PC-9 (cell line): Measurements from ENCODE around the gene ATP5MC3. TPM values are rescaled to one million over a fixed set of nuclear protein-coding genes. Genes with fewer than 3 reads are reported as not detected.

Source experiments
- BruUV-seq: library from RNA; stranded (reverse); fragments of 400-500 nt; replicated peaks from 2 replicates; lab custom pipeline; 2021; lab: Mats Ljungman, UMichigan
- CTCF ChIA-PET: fragments of 300-600 bp; sonication (Branson Sonifier 250); formaldehyde crosslinking; loops from one replicate; lab custom pipeline; 2022; ENCODE audit warnings: antibody characterized with exemption; lab: Charles Lee
- POLR2A ChIA-PET: fragments of 300-600 bp; sonication (Branson Sonifier 250); formaldehyde crosslinking; loops from one replicate; lab custom pipeline; 2022; ENCODE audit warnings: antibody characterized with exemption; ENCODE audit not compliant: unreplicated experiment; lab: Charles Lee
- DNase-seq, 2 experiments: peaks; one replicate each; pipeline versions ENCODE4 v3.0.0 to v3.0.0-alpha.2; 2015 to 2022; ENCODE audit warnings: mixed read lengths in 1 of 2
- H2AFZ ChIP-seq: fragments of 200-600 bp; sonication (generic); 2 replicates; pipeline ENCODE4 v1.8.1; 2017; ENCODE audit warnings: antibody characterized with exemption
- H3F3A ChIP-seq: fragments of 200-600 bp; sonication (generic); 2 replicates; pipeline ENCODE4 v1.8.1; 2017; ENCODE audit warnings: antibody characterized with exemption, mild to moderate bottlenecking, low read depth; ENCODE audit not compliant: insufficient read depth
- H3K27ac ChIP-seq: fragments of 200-600 bp; sonication (generic); 2 replicates; pipeline ENCODE4 v1.6.1; 2016; ENCODE audit warnings: mixed run types
- H3K27me3 ChIP-seq: fragments of 200-600 bp; sonication (generic); 2 replicates; pipeline ENCODE4 v1.6.1; 2016; ENCODE audit warnings: low read depth, mixed run types; ENCODE audit not compliant: insufficient read depth
- H3K36me3 ChIP-seq: fragments of 200-600 bp; sonication (generic); 2 replicates; pipeline ENCODE4 v1.6.1; 2016; ENCODE audit warnings: low read depth, mixed run types
- H3K4me1 ChIP-seq: fragments of 200-600 bp; sonication (generic); replicated peaks from 2 replicates; pipeline ENCODE4 v1.6.1; 2016; ENCODE audit warnings: mixed run types; ENCODE audit not compliant: insufficient read depth
- H3K4me2 ChIP-seq: fragments of 200-600 bp; sonication (generic); 2 replicates; pipeline ENCODE4 v1.6.1; 2017; ENCODE audit warnings: mixed run types
- H3K4me3 ChIP-seq: fragments of 200-600 bp; sonication (generic); 2 replicates; pipeline ENCODE4 v1.6.1; 2016; ENCODE audit warnings: mixed run types
- H3K79me2 ChIP-seq: fragments of 200-600 bp; sonication (generic); 2 replicates; pipeline ENCODE4 v1.6.1; 2017; ENCODE audit warnings: low read depth, mixed run types
- H3K9me2 ChIP-seq: fragments of 200-600 bp; sonication (generic); 2 replicates; pipeline ENCODE4 v1.8.1; 2017; ENCODE audit warnings: mild to moderate bottlenecking; ENCODE audit not compliant: insufficient read depth
- H3K9me3 ChIP-seq: fragments of 200-600 bp; sonication (generic); 2 replicates; pipeline ENCODE4 v1.8.1; 2016; ENCODE audit warnings: low read depth; ENCODE audit not compliant: insufficient read depth
- H4K20me1 ChIP-seq: fragments of 200-600 bp; sonication (generic); 2 replicates; pipeline ENCODE4 v1.8.1; 2017; ENCODE audit not compliant: insufficient read depth
- CTCF ChIP-seq: fragments of 200-600 bp; sonication (generic); conservative IDR thresholded peaks from 2 replicates; pipeline ENCODE4 v1.6.1; 2017; ENCODE audit warnings: mixed run types, antibody characterized with exemption, mild to moderate bottlenecking, moderate library complexity
- EZH2 ChIP-seq: fragments of 200-600 bp; sonication (generic); IDR thresholded peaks from 2 replicates; pipeline ENCODE4 v1.8.0; 2017; ENCODE audit warnings: antibody characterized with exemption, low read depth
- intact Hi-C: fragments of 100-400 bp; cut with micrococcal nuclease; formaldehyde crosslinking; loops from one replicate; pipeline ENCODE4 v1.10.0; 2022; ENCODE audit not compliant: unreplicated experiment
- total RNA-seq: library from RNA; stranded (reverse); gene quantifications from 2 replicates; pipeline ENCODE4 v1.2.3, GENCODE V29; 2021

ATP5MC3 gene
- total RNA-seq, 1 experiment from 2014 or later = 528 TPM

DNA sequence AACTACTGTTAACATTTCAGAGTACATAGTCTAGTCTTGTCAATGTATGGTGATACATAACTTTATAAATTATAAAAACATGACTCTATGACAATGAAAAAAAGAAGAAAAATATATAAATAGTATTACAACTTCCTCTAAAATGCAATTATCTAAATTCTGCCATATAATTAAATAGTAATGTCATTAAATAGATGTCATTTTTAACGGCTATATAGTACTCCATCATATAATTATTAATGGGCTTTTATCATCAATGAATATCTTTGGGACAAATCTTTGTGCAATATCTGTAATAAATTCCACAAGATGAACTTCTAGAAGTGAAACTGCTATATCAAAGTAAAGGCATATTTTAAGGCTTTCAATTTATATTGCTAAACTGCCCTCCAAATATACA, 38.3 kb downstream of the ATP5MC3 start:
- TF ChIP-seq CTCF = no peak
- Histone ChIP-seq H3K9me2 (no peaks in the 10 kb centered on the region), H3K27ac (no peak overlapping the region), H3K4me2 (no peak overlapping the region), H4K20me1 (peaks cover 76% of the 10 kb centered on the region), H3K9me3 (no peaks in the 10 kb centered on the region), H3K4me1 (no peaks in the 10 kb centered on the region), H3K79me2 (peaks cover 58% of the 10 kb centered on the region), H3K27me3 (no peaks in the 10 kb centered on the region), H3K36me3 (peaks cover 4% of the 10 kb centered on the region), H3F3A (no peaks in the 10 kb centered on the region), H3K4me3 (no peak overlapping the region), H2AFZ (no peak overlapping the region)
- CTCF ChIA-PET = interaction anchor here (0.7 kb wide), 1 partner anchor 66 kb away, joined by 7 read pairs; no protein-coding TSS in a partner anchor
- no TSS peak for BruUV-seq
- POLR2A ChIA-PET = no interaction called here
- intact Hi-C loops = no loop called here
- DNase-seq = no peak

- no peak overlapping the region for H3K27ac ChIP-seq
- no peaks in the 10 kb centered on the region for H3K9me3 ChIP-seq
- no peak for DNase-seq
- peaks cover 70% of the 10 kb centered on the region for H4K20me1 ChIP-seq
- no peaks in the 10 kb centered on the region for H3K9me2 ChIP-seq
- no peak overlapping the region for H3K4me3 ChIP-seq
- ChIA-PET POLR2A (no interaction called here), CTCF (no interaction called here)
- H3K79me2 ChIP-seq = peaks cover 41% of the 10 kb centered on the region
- BruUV-seq = no TSS peak
- no peak overlapping the region for H2AFZ ChIP-seq
- no peak for TF ChIP-seq CTCF
- H3K27me3 ChIP-seq = no peaks in the 10 kb centered on the region
- H3F3A ChIP-seq = no peaks in the 10 kb centered on the region
- intact Hi-C loops = no loop called here
- no peak overlapping the region for H3K4me2 ChIP-seq
- H3K4me1 ChIP-seq = no peaks in the 10 kb centered on the region
- peaks cover 9% of the 10 kb centered on the region; the same call in 1 of the 2 replicates for H3K36me3 ChIP-seq
These were observed 41.2 kb downstream of the ATP5MC3 start for GRCh38 chr2:175140332-175140731.

DNA sequence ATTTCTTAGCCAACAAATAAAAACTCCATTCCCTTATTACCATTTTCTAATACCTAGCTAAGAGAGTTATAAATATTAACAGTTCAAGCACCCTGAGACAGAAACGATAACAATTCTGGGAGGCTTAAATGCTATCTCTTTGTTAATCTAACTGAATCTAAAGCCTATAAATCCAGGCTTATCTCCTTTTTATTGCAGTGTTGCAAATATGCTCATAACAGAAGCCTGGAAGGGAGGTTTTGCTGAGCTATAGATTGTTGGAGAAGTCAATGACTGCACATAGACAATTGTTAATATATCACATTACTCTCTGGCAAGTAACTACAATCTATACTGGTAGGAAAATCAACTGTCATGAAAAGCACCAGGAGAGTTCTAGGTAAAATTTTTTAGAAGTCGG, 43.7 kb downstream of the ATP5MC3 start:
- Histone ChIP-seq H4K20me1 (peaks cover 45% of the 10 kb centered on the region), H3K4me1 (no peaks in the 10 kb centered on the region), H3K36me3 (peaks cover 18% of the 10 kb centered on the region), H2AFZ (no peak overlapping the region), H3K4me2 (no peak overlapping the region), H3K9me3 (no peaks in the 10 kb centered on the region), H3K27ac (no peak overlapping the region), H3K27me3 (no peaks in the 10 kb centered on the region), H3K9me2 (no peaks in the 10 kb centered on the region), H3K4me3 (no peak overlapping the region), H3K79me2 (peaks cover 19% of the 10 kb centered on the region), H3F3A (no peaks in the 10 kb centered on the region)
- no TSS peak for BruUV-seq
- intact Hi-C loops = no loop called here
- TF ChIP-seq CTCF (no peak), EZH2 (no peak)
- peak in 1 of 2 experiments; percentile 3 for DNase-seq
- ChIA-PET POLR2A (interaction anchor here (0.7 kb wide), 1 partner anchor 41 kb away, joined by 6 read pairs; no protein-coding TSS in a partner anchor), CTCF (no interaction called here)
